Camera-type eye (tissue), 1 donor: ENCODE data around the gene STX8. TPM values are rescaled to one million over a fixed set of nuclear protein-coding genes. Genes with fewer than 3 reads are reported as not detected.

Experiments used
- total RNA-seq: library from RNA; depleted of rRNA; stranded (reverse); fragments of >200 nt; gene quantifications from one replicate; pipeline ENCODE4 v1.2.3, GENCODE V29; 2014

Gene STX8, protein sequence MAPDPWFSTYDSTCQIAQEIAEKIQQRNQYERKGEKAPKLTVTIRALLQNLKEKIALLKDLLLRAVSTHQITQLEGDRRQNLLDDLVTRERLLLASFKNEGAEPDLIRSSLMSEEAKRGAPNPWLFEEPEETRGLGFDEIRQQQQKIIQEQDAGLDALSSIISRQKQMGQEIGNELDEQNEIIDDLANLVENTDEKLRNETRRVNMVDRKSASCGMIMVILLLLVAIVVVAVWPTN
- 75.2 TPM for total RNA-seq

DNA sequence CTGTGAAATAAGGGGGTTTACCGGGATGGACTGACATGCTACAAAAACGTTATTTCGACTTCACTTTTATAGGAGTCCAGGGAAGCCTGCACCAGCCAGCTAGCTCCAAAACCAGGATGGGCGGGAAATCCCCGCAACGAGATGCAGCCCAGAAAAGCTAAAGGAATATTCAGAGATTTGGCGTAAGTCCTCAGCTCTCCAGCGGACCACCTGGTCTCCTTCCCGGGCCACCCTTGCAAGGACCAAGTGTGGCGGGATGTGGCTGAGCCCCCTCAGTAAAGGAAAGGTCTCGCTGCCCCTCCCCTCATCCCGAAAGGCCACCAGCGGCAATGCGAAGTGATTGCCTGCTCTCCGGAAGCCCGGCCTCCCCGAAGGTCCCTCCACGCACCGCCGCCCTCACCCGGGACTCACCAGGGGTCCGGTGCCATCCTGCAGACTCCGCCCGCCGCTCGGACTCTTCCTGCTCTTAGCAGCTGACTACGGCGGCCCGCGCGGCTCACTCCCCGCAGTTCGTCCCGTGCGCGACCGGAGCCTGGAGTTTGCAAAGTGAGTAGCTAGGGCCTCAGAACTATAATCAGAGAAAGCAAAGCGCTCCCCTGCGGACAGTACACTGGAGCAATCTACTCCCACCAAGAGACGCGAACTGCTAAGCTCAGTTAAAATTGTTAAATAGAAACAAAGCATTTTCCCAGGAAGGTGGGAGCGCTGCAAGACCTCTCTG is at the start of gene STX8:
STX8 (minus strand) TSS at position 440 of the 721 bp plus-strand sequence; CDS start at position 428, 12 bp downstream.

DNA sequence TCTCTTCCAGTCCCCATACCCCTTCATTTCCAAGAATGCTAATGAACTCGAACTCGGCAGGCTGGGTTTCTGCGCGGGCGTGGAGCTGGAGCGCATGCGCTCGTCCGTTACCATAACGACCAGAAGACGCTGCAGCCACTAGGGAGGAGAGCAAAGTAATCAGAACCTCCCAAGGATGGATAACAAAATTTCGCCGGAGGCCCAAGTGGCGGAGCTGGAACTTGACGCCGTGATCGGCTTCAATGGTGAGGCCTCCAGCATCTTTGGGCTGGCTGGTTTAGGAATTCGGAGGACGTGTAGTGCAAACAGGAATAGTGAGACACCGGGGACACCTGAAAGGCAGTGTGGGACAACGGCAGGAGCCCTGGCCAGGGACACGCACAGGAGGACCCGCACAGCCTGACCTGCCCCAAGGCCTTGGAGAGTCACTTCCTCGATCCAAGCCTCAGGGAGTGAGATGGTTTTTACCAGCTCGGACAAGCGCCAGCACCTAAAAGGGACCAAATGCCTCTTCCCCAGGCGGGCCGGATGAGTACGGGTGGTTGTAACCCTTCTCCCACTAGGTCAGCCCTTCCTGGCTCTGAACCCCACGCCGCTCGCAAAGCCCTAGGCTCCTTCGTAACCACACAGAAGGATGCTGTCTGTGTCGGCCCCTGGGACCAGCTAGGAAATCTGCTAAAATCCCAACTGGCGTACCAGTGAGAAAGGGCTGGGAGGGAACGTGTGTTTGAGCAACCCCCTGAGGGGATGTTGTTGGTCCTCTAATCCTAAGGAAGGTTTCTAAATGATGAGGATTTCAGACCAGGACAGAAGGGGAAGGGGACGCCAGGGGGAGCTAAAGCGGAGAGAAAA is 1.1 kb upstream of the STX8 start, which contains the start of gene CFAP52:
CFAP52 (plus strand) TSS at position 122 of the 852 bp plus-strand sequence; CDS start at position 176, 54 bp downstream.

Other genes with a start within 250 kb of the STX8 start
- gene CFAP52, start 822 bp upstream of the STX8 start, total RNA-seq = 0.66 TPM
- 12.1 TPM for gene USP43, start 69.7 kb upstream of the STX8 start, total RNA-seq
- 1.7 TPM for gene DHRS7C, start 215.8 kb upstream of the STX8 start, total RNA-seq
- not detected for gene GSG1L2, start 246.3 kb upstream of the STX8 start, total RNA-seq